Activated CD4-positive, alpha-beta memory T cell treated with anti-CD3 and anti-CD28 coated beads, Interleukin-2, amount 10 ng/mL, durations not matched to agents 7 days and 5 days (primary cell): ENCODE data around the gene TULP4. TPM values are rescaled to one million over a fixed set of nuclear protein-coding genes. Genes with fewer than 3 reads are reported as not detected.
"Not testable (repeated sequence)": the region's sequence is repeated elsewhere in the genome, so short reads cannot be mapped to it uniquely, and the experiment has no call there.

Experiments
- CTCF ChIA-PET: fragments of 350-600 bp; sonication (Branson Sonifier 250); formaldehyde crosslinking; loops from one replicate; lab custom pipeline; 2021; ENCODE audit warnings: antibody characterized with exemption, inconsistent platforms; lab: Charles Lee
- POLR2A ChIA-PET: fragments of 350-600 bp; sonication (Branson Sonifier 250); formaldehyde crosslinking; loops from one replicate; lab custom pipeline; 2021; ENCODE audit warnings: antibody characterized with exemption; lab: Charles Lee
- DNase-seq: peaks from one replicate; pipeline ENCODE4 v3.0.0-alpha.2; 2020
- H3K27ac Mint-ChIP-seq: one replicate; pipeline ENCODE4 v1.8.0; 2021; ENCODE audit warnings: mild to moderate bottlenecking, mixed read lengths
- H3K27me3 Mint-ChIP-seq: one replicate; pipeline ENCODE4 v1.8.0; 2021; ENCODE audit warnings: mixed read lengths
- H3K36me3 Mint-ChIP-seq: one replicate; pipeline ENCODE4 v1.8.0; 2021; ENCODE audit warnings: low read depth, mixed read lengths
- H3K4me1 Mint-ChIP-seq: one replicate; pipeline ENCODE4 v1.8.0; 2021; ENCODE audit warnings: mixed read lengths
- H3K4me3 Mint-ChIP-seq: one replicate; pipeline ENCODE4 v1.8.0; 2021; ENCODE audit warnings: mild to moderate bottlenecking, mixed read lengths
- H3K9me3 Mint-ChIP-seq: one replicate; pipeline ENCODE4 v1.8.0; 2021; ENCODE audit warnings: mixed read lengths
- total RNA-seq, 2 experiments: library from RNA; stranded (reverse); gene quantifications; one replicate each; pipeline ENCODE4 v1.2.3, GENCODE V29; 2021

The TULP4 gene
- total RNA-seq, 2 experiments from 2014 or later: 25.0 to 27.0 TPM

- H3K4me3 Mint-ChIP-seq, POLR2A ChIA-PET, H3K27ac Mint-ChIP-seq, H3K4me1 Mint-ChIP-seq, CTCF ChIA-PET, DNase-seq, H3K27me3 Mint-ChIP-seq: not testable (repeated sequence)
- Mint-ChIP-seq H3K36me3 (peaks cover 29% of the 10 kb centered on the region), H3K9me3 (peaks cover 17% of the 10 kb centered on the region)
Measured at GRCh38 chr6:158297657-158298056, 14.6 kb upstream of the TULP4 start.

GRCh38 chr6:158300306-158301143 is 11.7 kb upstream of the TULP4 start:
- H3K4me3 Mint-ChIP-seq, H3K4me1 Mint-ChIP-seq, H3K27ac Mint-ChIP-seq, DNase-seq, H3K27me3 Mint-ChIP-seq: not testable (repeated sequence)
- POLR2A ChIA-PET: interaction anchor here (0.6 kb wide), 1 partner anchor 28 kb away, joined by 3 read pairs; no protein-coding TSS in a partner anchor
- CTCF ChIA-PET: interaction anchor here (0.6 kb wide), 1 partner anchor 155 kb away, joined by 3 read pairs; no protein-coding TSS in a partner anchor
- peaks cover 17% of the 10 kb centered on the region for H3K9me3 Mint-ChIP-seq
- H3K36me3 Mint-ChIP-seq: peaks cover 22% of the 10 kb centered on the region

DNA sequence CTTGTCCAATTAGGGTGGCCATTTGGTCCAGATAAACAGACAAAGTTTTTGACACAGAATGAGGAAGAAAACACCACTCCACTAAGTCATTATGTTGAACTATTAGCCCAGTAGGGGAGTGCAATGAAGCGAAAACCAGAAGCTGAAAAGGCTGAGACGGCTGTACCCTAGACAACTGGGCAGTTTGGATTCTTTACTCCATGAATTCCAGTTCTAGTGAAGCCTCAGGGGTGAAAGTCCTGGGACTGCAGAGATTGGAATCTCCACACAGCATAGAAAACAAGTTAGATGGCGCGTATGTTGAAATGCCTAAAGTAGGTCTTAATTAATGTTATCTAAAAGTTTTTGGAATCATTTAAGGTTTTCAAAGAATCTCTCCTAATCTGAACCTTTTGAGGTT is 10.7 kb upstream of the TULP4 start:
- H3K27ac Mint-ChIP-seq, POLR2A ChIA-PET, H3K27me3 Mint-ChIP-seq, H3K4me3 Mint-ChIP-seq, H3K4me1 Mint-ChIP-seq, DNase-seq: not testable (repeated sequence)
- H3K36me3 Mint-ChIP-seq: peaks cover 18% of the 10 kb centered on the region
- peaks cover 11% of the 10 kb centered on the region for H3K9me3 Mint-ChIP-seq
- CTCF ChIA-PET: interaction anchor here (0.7 kb wide), 1 partner anchor 16 kb away, joined by 4 read pairs; no protein-coding TSS in a partner anchor

- H3K4me3 Mint-ChIP-seq, H3K9me3 Mint-ChIP-seq, DNase-seq, H3K27ac Mint-ChIP-seq, POLR2A ChIA-PET, H3K27me3 Mint-ChIP-seq, H3K4me1 Mint-ChIP-seq, CTCF ChIA-PET: not testable (repeated sequence)
- H3K36me3 Mint-ChIP-seq: peaks cover 13% of the 10 kb centered on the region
Measured at GRCh38 chr6:158302195-158302796, 10.0 kb upstream of the TULP4 start.

- ChIA-PET CTCF (no interaction called here), POLR2A (no interaction called here)
- Mint-ChIP-seq H3K4me1 (peaks cover 2% of the 10 kb centered on the region), H3K4me3 (no peak overlapping the region), H3K27me3 (no peaks in the 10 kb centered on the region), H3K27ac (no peak overlapping the region), H3K9me3 (peaks cover 5% of the 10 kb centered on the region), H3K36me3 (peaks cover 8% of the 10 kb centered on the region)
- DNase-seq: no peak
Measured at GRCh38 chr6:158303210-158303731, 9.0 kb upstream of the TULP4 start.

- Mint-ChIP-seq H3K9me3 (no peaks in the 10 kb centered on the region), H3K27me3 (no peaks in the 10 kb centered on the region), H3K27ac (no peak overlapping the region), H3K36me3 (peaks cover 3% of the 10 kb centered on the region), H3K4me1 (peaks cover 2% of the 10 kb centered on the region), H3K4me3 (no peak overlapping the region)
- DNase-seq: no peak
- ChIA-PET CTCF (no interaction called here), POLR2A (no interaction called here)
Measured at GRCh38 chr6:158304254-158304653, 8.0 kb upstream of the TULP4 start.

DNA sequence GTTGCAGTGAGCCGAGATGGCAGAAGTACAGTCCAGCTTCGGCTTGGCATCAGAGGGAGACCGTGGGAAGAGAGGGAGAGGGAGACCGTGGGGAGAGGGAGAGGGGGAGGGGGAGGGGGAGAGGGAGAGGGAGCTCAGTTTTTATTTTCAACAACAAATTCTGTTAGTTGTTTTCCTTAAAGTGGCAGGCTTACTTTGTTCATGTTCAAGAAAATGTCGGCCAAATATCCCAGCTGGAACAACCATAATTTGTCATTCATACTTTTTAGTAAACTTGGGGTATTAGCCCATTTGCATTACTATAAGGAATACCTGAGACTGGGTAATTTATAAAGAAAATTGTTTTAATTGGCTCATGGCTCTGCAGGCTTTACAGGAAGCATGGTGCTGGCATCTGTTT is 2.5 kb upstream of the TULP4 start:
- Mint-ChIP-seq H3K9me3 (peaks cover 2% of the 10 kb centered on the region), H3K27ac (no peak overlapping the region), H3K27me3 (no peaks in the 10 kb centered on the region), H3K4me1 (peaks cover 18% of the 10 kb centered on the region), H3K4me3 (no peak overlapping the region), H3K36me3 (peaks cover 11% of the 10 kb centered on the region)
- DNase-seq: no peak
- ChIA-PET POLR2A (no interaction called here), CTCF (no interaction called here)

DNA sequence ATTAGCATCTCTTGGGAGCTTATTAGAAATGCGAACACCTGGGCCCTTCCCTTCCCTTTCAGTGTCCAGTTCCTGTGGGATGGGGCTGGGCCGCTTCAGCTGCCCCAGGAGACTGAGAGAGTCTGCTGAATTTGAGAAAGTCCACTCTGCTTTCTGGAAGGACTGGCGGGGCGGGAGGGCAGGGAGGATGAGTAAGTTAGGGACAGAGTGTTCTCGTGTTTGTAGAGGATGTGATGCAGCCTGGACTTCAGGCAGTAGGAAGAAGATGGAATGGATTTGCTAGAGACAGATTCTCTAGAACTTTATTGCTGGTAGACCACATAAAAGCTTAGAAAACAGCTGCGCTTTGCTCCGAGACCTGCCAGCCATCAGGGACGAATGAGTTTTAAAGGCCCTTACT is 1.1 kb upstream of the TULP4 start:
- peaks cover 16% of the 10 kb centered on the region for H3K4me1 Mint-ChIP-seq
- no peak for DNase-seq
- ChIA-PET POLR2A (no interaction called here), CTCF (interaction anchor here (1.6 kb wide), 1 partner anchor 90 kb away, joined by 4 read pairs; no protein-coding TSS in a partner anchor)
- H3K27me3 Mint-ChIP-seq: no peaks in the 10 kb centered on the region
- peaks cover 4% of the 10 kb centered on the region for H3K9me3 Mint-ChIP-seq
- H3K36me3 Mint-ChIP-seq: peaks cover 16% of the 10 kb centered on the region
- H3K4me3 Mint-ChIP-seq: no peak overlapping the region
- no peak overlapping the region for H3K27ac Mint-ChIP-seq

GRCh38 chr6:158311626-158312025 is 639 bp upstream of the TULP4 start:
- Mint-ChIP-seq H3K4me3 (no peak overlapping the region), H3K36me3 (peaks cover 15% of the 10 kb centered on the region), H3K27ac (no peak overlapping the region), H3K9me3 (peaks cover 4% of the 10 kb centered on the region), H3K4me1 (peaks cover 16% of the 10 kb centered on the region), H3K27me3 (no peaks in the 10 kb centered on the region)
- ChIA-PET POLR2A (no interaction called here), CTCF (interaction anchor here (1.6 kb wide), 1 partner anchor 91 kb away, joined by 4 read pairs; no protein-coding TSS in a partner anchor)
- DNase-seq: no peak

- peaks cover 4% of the 10 kb centered on the region for H3K9me3 Mint-ChIP-seq
- ChIA-PET POLR2A (interaction anchor here (0.6 kb wide), 1 partner anchor 42 kb away, joined by 4 read pairs; no protein-coding TSS in a partner anchor), CTCF (interaction anchor here (1.5 kb wide), 1 partner anchor 92 kb away, joined by 3 read pairs; no protein-coding TSS in a partner anchor)
- peaks cover 15% of the 10 kb centered on the region for H3K36me3 Mint-ChIP-seq
- no peaks in the 10 kb centered on the region for H3K27me3 Mint-ChIP-seq
- no peak for DNase-seq
- H3K4me3 Mint-ChIP-seq: no peak overlapping the region
- no peak overlapping the region for H3K27ac Mint-ChIP-seq
- H3K4me1 Mint-ChIP-seq: peaks cover 16% of the 10 kb centered on the region
Measured at GRCh38 chr6:158312672-158313397, 570 bp downstream of the TULP4 start.

DNA sequence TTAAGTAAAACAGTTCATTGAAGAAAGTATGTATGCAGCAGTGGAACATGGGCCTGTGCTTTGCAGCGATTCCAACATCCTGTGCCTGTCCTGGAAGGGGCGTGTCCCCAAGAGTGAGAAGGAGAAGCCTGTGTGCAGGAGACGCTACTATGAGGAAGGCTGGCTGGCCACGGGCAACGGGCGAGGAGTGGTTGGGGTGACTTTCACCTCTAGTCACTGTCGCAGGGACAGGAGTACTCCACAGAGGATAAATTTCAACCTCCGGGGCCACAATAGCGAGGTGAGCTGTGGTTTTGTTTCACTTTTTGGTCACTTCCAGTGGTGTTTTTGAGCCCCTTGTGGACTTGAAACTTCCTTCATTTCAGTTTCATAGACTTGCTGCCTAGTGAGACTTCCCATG is 1.7 kb downstream of the TULP4 start:
- H3K27me3 Mint-ChIP-seq: no peaks in the 10 kb centered on the region
- H3K27ac Mint-ChIP-seq: no peak overlapping the region
- peaks cover 15% of the 10 kb centered on the region for H3K36me3 Mint-ChIP-seq
- peaks cover 16% of the 10 kb centered on the region for H3K4me1 Mint-ChIP-seq
- peaks cover 4% of the 10 kb centered on the region for H3K9me3 Mint-ChIP-seq
- DNase-seq: peak; percentile 25
- ChIA-PET CTCF (no interaction called here), POLR2A (interaction anchor here (0.9 kb wide), 1 partner anchor 14 kb away, joined by 3 read pairs; no protein-coding TSS in a partner anchor)
- H3K4me3 Mint-ChIP-seq: no peak overlapping the region

GRCh38 chr6:158314737-158315136 is 2.5 kb downstream of the TULP4 start:
- Mint-ChIP-seq H3K4me1 (peaks cover 17% of the 10 kb centered on the region), H3K27ac (no peak overlapping the region), H3K36me3 (peaks cover 15% of the 10 kb centered on the region), H3K9me3 (peaks cover 4% of the 10 kb centered on the region), H3K27me3 (no peaks in the 10 kb centered on the region), H3K4me3 (no peak overlapping the region)
- ChIA-PET POLR2A (interaction anchor here (0.9 kb wide), 1 partner anchor 13 kb away, joined by 3 read pairs; no protein-coding TSS in a partner anchor), CTCF (no interaction called here)
- DNase-seq: no peak
